Dermis blood vessel endothelial cell (primary cell): Measurements from ENCODE around the gene COL17A1. TPM values are rescaled to one million over a fixed set of nuclear protein-coding genes. Genes with fewer than 3 reads are reported as not detected.

Source experiments
- DNase-seq: peaks from one replicate; pipeline ENCODE4 v3.0.0; 2010
- total RNA-seq: library from RNA; depleted of rRNA; stranded (reverse); fragments of >200 nt; gene quantifications from 2 replicates; pipeline ENCODE4 v1.2.3, GENCODE V29; 2014

COL17A1 gene
- total RNA-seq = 0.34 and 0.84 TPM in 2 replicates

- peak; percentile 8 for DNase-seq
These were observed at the start of gene COL17A1 for GRCh38 chr10:104085801-104086400. TSS of gene COL17A1 (minus strand) at chr10:104085880. CDS start at chr10:104080673, 5,207 bp downstream.

GRCh38 chr10:104130041-104130440, 44.4 kb upstream of the COL17A1 start:
- DNase-seq = no peak

DNA sequence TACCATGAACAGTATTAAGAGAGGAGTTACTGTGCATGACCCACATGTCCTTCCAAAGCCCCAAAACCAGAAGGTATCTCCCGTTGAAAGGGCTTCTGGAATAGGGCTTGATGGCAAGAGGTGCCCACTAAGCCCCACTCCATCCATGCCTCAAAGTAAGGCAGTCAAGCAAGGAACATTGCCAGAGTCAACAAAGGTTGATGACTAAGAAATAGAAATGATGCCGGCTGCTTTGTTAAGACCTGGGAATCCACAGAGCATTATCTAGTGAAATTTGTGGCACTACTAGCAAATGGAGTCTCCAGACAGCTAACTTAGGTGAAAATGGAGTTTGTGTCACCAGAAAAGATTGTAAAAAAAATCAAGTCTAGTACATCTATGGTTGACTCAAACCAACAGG, 42.5 kb upstream of the COL17A1 start:
- DNase-seq = no peak

- DNase-seq = peak; percentile 29
These were observed 41.7 kb upstream of the COL17A1 start for GRCh38 chr10:104127411-104127810.

DNA sequence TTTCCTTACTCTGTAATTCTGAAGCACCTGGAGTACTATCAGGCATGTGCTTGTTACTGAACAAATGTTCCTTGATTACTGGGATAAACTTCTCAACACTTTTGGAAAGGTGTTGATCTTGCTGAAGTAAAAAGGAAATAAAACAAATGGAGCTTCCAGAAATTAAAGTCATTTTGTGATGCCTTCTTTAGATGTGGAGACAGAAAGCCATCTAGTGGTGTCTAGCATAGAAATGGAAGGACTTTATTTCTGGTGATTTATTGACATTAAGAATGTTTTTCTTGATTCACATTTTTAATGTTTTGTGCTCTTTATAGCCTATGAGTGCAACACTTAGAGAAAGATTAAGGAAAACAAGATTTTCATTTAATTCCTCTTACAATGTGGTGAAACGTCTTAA, 37.7 kb upstream of the COL17A1 start:
- peak; percentile 49 for DNase-seq

GRCh38 chr10:104122225-104123107, 36.8 kb upstream of the COL17A1 start:
- peak; percentile 43 for DNase-seq

- DNase-seq = peak; percentile 99
These were observed 36.0 kb upstream of the COL17A1 start, which contains the start of gene SFR1 for GRCh38 chr10:104121485-104122224. TSS of gene SFR1 (plus strand) at chr10:104122171. CDS start at chr10:104122184, 13 bp downstream.

GRCh38 chr10:104120903-104121484, 35.3 kb upstream of the COL17A1 start:
- DNase-seq = peak; percentile 97

- no peak for DNase-seq
These were observed 34.8 kb upstream of the COL17A1 start for GRCh38 chr10:104120512-104120902.

DNA sequence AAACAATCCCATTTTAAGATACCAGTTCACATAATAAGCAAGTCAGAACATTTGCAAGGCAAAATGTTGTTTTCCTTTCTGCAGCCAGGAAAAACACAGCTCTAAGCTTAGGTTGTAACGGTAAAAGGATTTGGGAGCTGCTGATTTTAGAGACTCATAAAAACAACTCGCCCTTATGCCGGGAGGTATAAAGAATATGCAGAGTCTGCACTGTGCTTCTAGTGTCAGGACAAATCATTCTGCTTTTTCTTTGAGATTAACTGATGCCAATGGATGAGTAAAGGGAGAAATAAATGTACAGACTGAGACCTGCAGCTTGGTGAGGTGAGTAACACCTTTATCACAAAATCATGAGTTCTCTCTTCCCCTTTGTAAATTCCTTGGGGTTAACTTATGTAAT, 34.3 kb upstream of the COL17A1 start:
- DNase-seq = no peak

GRCh38 chr10:104117839-104118323, 32.2 kb upstream of the COL17A1 start:
- peak; percentile 35 for DNase-seq

DNA sequence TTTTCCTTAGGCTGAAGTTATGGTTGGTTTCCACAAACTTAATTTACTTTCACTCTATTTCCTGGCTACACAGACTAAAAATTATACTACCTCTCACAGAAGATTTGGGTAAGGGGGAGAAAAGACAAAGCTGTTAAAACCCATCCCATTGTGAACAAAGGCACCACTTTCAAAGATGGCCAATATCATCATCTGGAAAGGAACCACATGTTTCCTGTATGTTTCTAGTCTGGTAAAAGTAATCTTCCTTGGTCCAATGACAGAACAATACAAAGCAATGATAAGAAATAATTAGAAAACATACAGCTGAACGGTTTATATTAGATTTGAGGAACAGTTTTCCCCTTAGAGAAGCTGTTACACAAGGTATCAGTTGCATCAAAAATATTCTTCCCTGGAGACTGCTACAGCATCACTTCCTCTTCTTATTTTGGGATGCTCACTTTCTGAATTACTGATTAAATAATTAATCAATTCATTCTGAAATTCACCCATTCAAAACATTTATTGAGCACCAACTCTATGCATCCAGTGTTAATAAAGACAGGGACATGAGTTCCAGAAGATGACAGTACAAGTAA, 27.8 kb upstream of the COL17A1 start:
- peak; percentile 63 for DNase-seq

DNA sequence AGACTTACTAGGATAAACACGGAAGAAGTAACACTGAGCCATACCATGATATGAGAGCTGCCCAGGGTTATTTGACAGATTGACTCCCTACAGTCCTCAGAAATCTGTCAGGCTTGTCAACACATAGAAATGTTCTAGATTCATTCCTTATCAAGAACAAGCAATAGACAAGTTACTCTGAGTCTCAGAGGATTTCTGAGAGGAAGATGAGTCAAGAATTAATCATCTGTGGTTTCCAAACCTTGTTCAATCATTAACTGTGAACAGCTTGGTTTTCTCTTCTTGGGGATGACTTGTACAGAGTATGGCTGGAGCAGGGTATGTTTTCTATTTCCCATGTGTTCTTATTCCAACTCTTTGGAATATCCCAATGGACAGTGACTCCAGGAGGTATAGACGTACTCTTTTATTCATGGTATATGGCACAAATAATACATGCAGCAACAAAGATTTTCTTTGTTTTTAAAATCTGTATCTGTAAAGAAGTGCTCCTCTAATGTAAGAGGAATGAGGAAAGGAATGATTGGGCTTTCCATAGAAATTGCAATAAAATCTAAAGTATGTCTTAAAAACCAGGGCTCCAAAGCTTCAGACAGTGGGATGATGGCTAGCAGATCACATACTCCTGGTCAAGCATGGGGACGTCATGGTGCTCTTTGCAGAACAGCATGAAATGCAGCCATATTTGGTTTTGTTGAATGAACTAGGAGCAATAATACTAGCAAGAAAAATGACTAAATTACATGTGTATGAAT, 24.4 kb upstream of the COL17A1 start:
- DNase-seq = peak; percentile 51

DNA sequence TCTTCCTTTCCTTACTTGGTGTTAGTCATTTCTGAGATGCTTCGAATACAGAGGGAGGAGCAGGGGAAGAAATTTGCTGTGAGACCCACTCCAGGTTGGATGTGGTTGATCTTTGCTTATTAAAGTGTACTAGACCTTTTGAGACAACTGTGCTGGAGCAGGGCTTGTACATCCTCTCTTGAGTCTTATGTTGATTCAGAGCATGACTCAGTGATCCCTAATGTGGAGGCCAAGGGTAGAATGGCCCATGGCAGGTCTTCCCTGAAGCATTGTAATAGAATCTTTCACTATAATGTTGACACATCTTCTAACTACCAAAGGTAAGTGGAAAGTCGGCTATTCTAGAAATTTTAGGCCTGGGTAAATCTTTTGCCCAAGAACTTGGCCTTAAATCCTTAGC, 19.2 kb upstream of the COL17A1 start:
- no peak for DNase-seq

DNA sequence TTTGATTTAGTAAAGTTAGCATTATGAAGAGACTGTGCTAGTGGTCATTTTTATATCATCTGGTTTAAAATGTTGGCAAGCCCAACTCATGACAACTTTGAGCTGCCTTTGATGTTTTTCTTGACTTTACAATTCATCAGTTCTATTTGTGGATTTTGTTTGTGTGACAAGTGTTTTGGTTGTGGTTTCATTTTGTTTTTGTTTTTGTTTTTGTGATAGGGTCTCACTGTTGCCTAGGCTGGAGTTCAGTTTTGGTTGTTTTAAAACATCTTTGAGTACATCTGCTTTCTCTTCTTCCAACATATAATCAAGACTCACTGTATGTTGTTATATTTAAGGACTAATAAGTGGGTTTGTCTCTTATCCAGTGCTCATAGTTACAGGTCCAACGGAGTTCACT, 18.7 kb upstream of the COL17A1 start:
- DNase-seq = no peak

- no peak for DNase-seq
These were observed 18.3 kb upstream of the COL17A1 start for GRCh38 chr10:104103956-104104355.

DNA sequence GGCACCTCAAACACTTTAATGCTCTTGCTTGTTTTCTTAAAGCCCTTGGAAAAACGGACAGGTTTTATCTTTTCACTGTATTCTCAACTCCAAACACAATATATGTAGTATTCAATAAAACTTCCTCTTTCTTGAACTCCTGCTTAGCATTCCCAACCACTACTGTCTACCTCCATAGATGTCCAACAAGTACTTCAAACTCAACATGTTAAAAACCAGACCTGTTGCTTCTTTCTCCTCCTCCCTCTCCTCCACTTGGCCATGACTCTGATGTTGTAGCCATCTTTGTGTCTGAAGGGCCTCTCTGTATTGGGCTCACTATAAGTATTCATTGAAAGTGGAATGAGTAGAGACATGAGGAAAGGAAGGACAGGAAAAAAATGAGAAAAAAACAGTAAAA, 16.2 kb upstream of the COL17A1 start:
- DNase-seq = no peak

- no peak for DNase-seq
These were observed 15.1 kb upstream of the COL17A1 start for GRCh38 chr10:104100795-104101194.

DNA sequence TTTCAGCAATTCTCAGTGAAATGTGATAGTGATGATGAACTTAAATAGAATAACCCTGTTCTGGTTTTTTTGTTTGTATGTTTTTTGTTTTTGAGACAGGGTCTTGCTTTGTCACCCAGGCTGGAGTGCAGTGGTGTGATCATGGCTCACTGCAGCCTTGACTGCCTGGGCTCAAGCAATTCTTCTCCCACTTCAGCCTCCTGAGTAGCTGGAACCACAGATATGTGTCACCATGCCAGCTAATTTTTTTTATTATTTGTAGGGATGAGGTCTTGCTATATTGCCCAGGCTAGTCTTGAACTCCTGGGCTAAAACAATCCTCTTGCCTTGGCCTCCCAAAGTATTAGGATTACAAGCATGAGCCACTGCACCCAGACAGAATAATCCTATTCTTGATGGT, 14.3 kb upstream of the COL17A1 start:
- no peak for DNase-seq

DNA sequence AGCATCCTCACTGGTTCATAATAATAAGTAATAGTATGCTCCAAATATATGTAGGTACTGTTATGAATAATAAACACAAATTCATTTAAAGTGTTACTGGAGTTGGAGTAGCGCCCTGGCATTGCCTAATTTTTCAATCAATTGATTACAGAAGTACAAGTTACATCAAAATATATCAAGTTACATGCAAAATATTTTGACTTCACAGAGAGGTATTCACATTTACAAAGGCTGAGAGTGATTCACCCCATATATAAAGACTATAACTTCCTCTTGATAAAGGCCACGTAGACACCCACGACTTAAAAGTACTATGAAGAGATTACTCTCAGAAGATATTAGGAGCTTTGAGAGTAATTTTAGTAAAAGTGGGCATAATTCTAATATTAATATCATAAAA, 13.6 kb upstream of the COL17A1 start:
- DNase-seq = peak; percentile 37

DNA sequence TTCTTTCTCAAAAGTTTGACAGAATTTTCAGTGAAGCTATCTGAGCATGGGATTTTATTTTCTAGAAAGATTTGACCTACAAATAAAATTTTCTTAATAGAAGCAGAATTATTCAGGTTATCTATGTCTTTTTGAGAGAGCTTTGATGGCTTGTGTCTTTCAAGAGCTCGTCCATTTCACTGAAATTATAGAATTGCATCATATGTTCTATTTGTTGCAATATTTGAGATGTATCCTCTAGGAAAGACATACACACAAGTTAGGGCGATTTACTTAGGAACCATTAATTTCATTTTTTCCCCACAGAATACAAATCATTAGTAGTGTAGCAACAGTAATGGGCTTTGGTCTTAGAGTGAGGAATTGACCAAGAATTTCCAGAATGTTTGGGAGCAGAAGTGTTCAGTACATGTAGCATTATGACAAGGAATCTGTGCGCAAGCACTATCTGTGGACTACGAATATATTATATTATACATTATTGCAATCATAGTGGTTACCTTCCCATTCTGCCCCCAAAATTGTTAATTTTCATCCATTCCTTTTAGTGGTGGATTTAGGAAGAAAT, 12.8 kb upstream of the COL17A1 start:
- no peak for DNase-seq
